WTC11 (cell line): ENCODE results near the gene CEBPG.

Experiments
- ATF3 ChIP-seq: sonication (generic); formaldehyde crosslinking; conservative IDR thresholded peaks from 2 replicates; pipeline ENCODE4 v1.8.1; 2022; ENCODE audit warnings: mild to moderate bottlenecking, missing genetic modification reagents
- CBFB ChIP-seq: sonication (generic); formaldehyde crosslinking; IDR thresholded peaks from 2 replicates; pipeline ENCODE4 v1.8.1; 2022; ENCODE audit warnings: mild to moderate bottlenecking, low read depth, missing genetic modification reagents
- CREM ChIP-seq: sonication (generic); formaldehyde crosslinking; IDR thresholded peaks from 2 replicates; pipeline ENCODE4 v1.8.1; 2022; ENCODE audit warnings: mild to moderate bottlenecking, missing genetic modification reagents, moderate library complexity
- CTCF ChIP-seq: fragments of 200-600 bp; IDR thresholded peaks from 2 replicates; pipeline ENCODE4 v1.8.0; 2022; ENCODE audit warnings: antibody characterized with exemption
- E2F1 ChIP-seq: sonication (generic); formaldehyde crosslinking; IDR thresholded peaks from 2 replicates; pipeline ENCODE4 v1.8.0; 2022; ENCODE audit warnings: mild to moderate bottlenecking, missing genetic modification reagents
- E2F5 ChIP-seq: sonication (generic); formaldehyde crosslinking; IDR thresholded peaks from 2 replicates; pipeline ENCODE4 v1.8.1; 2022; ENCODE audit warnings: mild to moderate bottlenecking, moderate library complexity, missing genetic modification reagents
- JUN ChIP-seq: sonication (generic); formaldehyde crosslinking; IDR thresholded peaks from 2 replicates; pipeline ENCODE4 v1.8.0; 2023; ENCODE audit warnings: mild to moderate bottlenecking, missing genetic modification reagents
- NR1H2 ChIP-seq: sonication (generic); formaldehyde crosslinking; IDR thresholded peaks from 2 replicates; pipeline ENCODE4 v1.9.0; 2021; ENCODE audit warnings: mild to moderate bottlenecking, moderate library complexity, missing genetic modification reagents
- NR3C1 ChIP-seq: sonication (generic); formaldehyde crosslinking; conservative IDR thresholded peaks from 2 replicates; pipeline ENCODE4 v1.8.1; 2023; ENCODE audit warnings: low read depth, mild to moderate bottlenecking, missing genetic modification reagents
- SP1 ChIP-seq: sonication (generic); formaldehyde crosslinking; conservative IDR thresholded peaks from 2 replicates; pipeline ENCODE4 v1.8.1; 2022; ENCODE audit warnings: missing genetic modification reagents
- STAT6 ChIP-seq: sonication (generic); formaldehyde crosslinking; conservative IDR thresholded peaks from 2 replicates; pipeline ENCODE4 v1.8.1; 2023; ENCODE audit warnings: mild to moderate bottlenecking, low read depth, missing genetic modification reagents, moderate library complexity
- USF2 ChIP-seq: sonication (generic); formaldehyde crosslinking; IDR thresholded peaks from 2 replicates; pipeline ENCODE4 v1.8.1; 2023; ENCODE audit warnings: mild to moderate bottlenecking, missing genetic modification reagents, moderate library complexity
- ZNF232 ChIP-seq: sonication (generic); formaldehyde crosslinking; IDR thresholded peaks from 2 replicates; pipeline ENCODE4 v1.8.0; 2022; ENCODE audit warnings: mild to moderate bottlenecking, missing genetic modification reagents

GRCh38 chr19:33368074-33368864, 5.2 kb upstream of the CEBPG start:
- no peak for TF ChIP-seq CTCF
- no peak for TF ChIP-seq JUN (CRISPR knock-in tag)
- TF ChIP-seq USF2 (CRISPR knock-in tag): no peak
- no peak for TF ChIP-seq NR1H2 (CRISPR knock-in tag)
- TF ChIP-seq E2F1 (CRISPR knock-in tag): no peak
- TF ChIP-seq CREM: no peak
- no peak for TF ChIP-seq ZNF232 (CRISPR knock-in tag)
- no peak for TF ChIP-seq STAT6 (CRISPR knock-in tag)
- no peak for TF ChIP-seq CBFB (CRISPR knock-in tag)
- TF ChIP-seq E2F5 (CRISPR knock-in tag): no peak
- no peak for TF ChIP-seq NR3C1 (CRISPR knock-in tag)
- no peak for TF ChIP-seq SP1 (CRISPR knock-in tag)
- TF ChIP-seq ATF3: no peak
